GM21447 (cell line): ENCODE measurements around the gene KDM4C.
"Not testable (repeated sequence)": the region's sequence is repeated elsewhere in the genome, so short reads cannot be mapped to it uniquely, and the experiment has no call there.

Source experiments
- ATAC-seq: cut with Tn5 transposase; IDR thresholded peaks from one replicate; pipeline ENCODE4 v1.9.1; 2021; ENCODE audit not compliant: unreplicated experiment

KDM4C gene

DNA sequence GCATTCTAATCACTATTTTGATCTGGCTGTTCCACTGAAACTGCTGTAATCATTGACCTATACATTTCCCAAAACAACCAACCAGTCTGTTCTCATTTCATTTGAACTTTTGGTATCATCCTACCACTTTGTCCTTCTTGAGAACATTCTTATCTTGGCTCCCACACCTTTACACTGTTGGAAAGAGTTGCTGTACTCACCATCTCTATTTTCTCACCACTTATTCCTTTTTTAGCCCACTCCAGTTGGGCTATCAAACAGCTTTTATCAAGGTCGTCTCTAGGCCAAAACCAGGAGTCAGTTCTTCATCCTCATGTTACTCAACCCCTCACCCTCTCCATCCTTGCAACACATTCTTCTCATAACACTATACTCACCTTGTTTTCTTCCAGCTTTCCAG is 170.1 kb downstream of the KDM4C start:
- no peak for ATAC-seq

DNA sequence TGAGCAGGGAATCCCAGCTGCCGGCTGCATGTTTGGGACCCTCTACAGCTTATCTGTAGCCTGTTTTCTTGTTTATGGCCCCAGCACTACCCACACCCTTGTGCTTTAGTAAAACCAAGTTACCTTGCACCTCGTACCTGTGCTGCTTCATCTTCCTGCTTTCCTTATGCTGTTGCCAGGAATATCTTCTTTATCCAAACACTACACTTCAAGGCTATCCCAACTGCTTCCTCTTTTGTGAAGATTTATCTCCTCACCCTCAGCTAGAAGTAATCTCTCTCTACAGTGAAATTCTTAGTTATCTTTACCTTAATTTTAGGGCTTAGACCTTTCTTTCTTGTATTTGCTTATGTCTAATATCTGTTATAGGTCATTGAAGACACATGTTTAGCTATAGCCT is 171.1 kb downstream of the KDM4C start:
- no peak for ATAC-seq

DNA sequence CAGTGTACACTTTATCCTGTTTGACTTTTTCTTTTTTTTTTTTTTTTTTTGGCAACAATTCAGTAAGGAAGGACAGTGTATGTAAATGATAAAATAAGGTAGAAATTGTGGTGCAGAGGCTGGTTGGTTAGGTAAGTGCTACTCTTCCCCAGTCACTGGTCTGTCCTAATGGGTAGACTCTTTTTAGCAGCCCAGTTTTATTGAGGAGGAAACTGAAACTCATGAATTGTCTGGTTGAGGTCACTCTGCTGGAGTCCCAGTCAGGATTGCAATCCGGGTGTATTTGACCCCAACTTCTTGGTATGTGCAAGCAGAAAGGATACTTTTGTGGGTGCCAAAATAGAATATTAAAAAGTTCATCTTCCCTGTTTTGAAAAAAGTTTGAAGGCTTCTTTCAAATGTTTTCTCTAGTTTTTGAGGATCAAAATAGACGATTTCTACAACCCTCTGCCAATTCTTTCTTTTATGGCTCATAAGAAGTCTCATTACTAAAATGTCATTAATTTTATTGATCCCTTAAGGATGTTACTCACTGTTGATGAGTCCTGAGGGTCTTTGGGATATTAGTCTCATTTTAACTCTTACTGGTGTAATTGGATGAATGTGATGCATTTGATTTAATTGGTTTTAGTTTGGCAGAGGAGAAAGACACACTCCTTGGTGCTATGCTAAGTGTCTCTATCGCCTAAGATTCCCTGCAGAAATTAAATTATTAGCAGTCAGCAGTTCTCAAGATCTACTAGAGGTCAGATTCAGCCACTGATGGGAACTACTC is 171.9 kb downstream of the KDM4C start:
- ATAC-seq: no peak

DNA sequence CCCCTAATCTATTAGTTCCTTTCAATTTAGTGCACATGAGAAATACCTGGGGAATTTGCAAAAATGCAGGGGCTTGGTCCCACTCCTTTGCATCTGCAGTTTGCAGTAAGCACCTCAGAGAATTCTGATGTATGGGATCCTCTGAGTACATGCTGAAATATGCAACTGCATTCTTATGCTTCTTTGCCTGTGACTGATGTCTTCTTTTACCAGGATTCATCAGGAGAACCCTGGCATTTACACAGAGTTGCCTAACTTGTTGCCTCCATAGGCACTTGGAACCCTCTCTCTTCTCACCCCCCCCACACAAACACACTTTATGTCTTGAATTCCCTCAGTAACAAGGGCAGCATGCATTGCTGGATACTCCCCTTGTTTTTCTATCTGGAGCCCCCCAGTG is 173.1 kb downstream of the KDM4C start:
- ATAC-seq: no peak

DNA sequence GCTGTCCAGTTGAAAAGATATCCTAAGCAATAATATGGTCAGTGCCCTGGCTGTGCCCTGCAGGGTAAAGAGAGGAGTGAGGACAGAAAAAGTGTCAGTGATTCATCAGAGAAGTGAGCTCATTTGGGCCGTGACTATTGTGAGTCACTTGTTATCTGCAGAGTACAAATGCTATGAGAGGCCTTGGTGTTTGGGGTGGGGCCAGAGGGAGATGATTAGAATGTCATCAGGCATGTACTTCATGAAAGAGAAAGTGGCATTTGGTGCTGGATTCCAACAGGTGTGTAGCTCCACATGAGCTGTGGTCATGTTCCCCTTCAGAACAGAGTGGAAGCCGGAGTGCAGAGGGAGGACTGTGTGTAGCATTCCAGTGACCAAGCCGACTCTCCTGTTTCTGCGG is 174.1 kb downstream of the KDM4C start:
- peak; percentile 69 for ATAC-seq

DNA sequence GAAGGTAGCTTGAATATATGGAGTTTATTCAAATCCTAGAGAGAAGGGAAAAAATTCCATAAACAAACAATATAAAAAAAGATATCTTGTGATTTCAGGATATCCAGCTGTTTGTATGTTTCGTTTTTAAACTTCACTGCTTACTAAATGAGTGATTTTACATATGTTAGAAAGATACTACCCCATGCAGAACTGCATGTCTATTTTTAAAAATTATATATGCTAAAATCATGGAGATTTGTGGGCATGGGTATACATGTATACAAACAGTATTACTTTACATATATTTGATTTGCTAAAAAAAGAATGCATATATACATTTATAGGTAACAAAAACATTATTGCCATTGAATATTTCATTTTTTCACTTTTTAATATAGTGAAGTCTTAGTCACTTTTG is 178.3 kb downstream of the KDM4C start:
- ATAC-seq: no peak

DNA sequence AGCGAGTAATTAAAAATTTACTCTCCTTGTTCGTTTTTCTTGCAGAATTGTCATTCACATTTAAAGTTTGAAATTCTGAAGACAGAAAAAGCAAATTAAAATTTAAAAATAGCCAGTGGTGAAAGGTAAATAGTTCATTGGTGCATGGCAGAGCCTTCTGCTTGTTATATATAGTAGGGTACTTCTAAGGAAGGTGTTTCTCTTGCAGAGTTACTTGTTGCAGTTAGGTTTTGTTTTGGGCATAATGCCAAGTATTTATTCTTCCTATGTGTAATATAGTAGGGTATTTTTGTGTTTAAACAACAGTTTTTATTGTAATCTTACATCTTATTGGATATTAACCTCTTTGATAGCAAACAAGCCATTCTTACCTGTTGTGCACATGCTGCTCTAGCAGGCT is 179.4 kb downstream of the KDM4C start:
- no peak for ATAC-seq

DNA sequence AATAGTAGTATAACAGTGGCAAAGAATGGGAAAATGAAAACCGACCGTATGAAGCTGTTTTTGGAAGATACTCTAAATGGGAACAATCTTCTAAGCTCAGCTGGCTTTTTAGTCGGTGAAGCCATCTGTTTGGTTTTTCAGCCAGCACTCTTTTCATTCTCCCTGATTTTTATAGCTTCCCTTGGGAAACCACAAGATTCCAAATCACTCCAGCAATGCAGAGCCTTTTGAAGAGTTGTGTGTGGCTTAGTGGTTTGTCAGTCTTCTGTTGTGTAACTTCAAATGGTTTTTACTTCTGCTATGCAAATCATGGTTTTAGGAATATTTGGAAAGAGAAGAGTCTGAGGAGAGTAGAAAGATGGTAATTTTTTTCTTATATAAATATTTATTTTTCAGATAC is 180.7 kb downstream of the KDM4C start:
- ATAC-seq: no peak

DNA sequence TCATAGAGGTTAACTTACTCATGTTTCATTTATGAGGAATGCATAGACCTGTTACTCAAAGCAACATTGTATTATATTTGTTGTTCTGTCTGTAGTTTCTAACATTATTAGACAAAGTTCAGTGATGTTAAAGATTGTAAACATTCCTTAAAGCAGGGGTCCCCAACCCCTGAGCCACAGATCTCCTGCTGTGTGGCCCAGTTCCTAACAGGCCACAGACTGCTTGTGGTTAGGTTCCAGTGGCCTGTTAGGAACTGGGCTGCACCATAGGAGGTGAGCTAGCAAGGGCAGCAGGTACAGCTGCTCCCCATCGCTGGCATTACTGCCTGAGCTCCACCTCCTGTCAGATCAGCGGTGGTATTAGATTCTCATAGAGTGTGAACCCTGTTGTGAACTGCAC is 181.1 kb downstream of the KDM4C start:
- ATAC-seq: no peak

DNA sequence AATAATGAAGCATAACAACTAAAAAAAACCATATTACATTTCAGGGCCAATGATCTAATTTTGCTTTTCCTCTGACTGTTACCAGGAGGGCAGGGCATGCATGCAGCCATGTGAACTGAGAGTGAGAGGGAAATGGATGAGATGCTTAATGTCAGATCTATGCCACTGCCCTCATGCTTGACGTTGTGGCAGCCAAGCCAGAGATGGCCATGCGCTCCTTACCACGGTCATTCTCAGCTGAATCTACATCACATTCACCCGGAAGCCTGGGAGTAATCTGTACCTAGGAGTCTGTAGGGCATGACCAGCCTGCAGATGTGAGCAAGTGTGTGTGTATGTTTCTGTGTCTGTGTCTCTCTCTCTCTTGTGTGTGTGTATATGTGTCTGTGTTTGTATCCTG is 183.7 kb downstream of the KDM4C start:
- no peak for ATAC-seq

DNA sequence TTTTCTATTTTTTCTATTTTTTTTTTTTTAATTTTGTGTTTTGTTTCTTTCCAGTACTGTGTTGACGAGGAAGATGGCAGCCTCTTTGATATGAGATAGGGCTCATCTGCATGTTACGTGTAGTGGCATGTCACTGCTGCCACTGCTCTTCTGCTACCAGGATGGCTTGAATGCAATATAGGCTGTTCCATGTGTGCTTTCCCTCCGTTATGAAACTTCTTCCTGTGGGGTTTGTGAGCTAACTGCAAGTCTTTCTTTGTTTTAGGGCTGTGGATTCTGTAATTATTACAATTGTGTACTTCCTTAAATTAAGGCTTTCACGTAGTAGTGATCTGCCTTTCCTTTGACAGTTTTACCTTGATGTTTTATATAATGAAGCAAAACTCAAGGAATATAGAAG is 184.6 kb downstream of the KDM4C start:
- no peak for ATAC-seq

DNA sequence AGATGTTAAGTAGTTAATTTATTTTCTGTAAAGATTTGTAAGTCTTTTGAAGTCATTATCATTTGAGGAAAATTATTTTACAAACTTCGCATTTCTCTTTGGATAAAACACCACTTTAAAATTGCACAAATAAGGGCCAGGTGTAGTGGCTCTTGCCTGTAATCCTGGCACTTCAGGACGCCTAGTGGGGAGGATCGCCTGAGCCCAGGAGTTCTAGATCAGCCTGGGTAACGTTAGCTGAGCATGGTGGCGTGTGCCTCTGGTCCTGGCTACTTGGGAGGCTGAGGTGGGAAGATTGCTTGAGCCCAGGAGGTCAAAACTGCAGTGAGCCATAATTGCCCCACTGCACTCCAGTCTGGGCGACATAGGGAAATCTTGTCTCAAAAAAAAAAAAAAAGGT is 185.5 kb downstream of the KDM4C start:
- ATAC-seq: no peak

DNA sequence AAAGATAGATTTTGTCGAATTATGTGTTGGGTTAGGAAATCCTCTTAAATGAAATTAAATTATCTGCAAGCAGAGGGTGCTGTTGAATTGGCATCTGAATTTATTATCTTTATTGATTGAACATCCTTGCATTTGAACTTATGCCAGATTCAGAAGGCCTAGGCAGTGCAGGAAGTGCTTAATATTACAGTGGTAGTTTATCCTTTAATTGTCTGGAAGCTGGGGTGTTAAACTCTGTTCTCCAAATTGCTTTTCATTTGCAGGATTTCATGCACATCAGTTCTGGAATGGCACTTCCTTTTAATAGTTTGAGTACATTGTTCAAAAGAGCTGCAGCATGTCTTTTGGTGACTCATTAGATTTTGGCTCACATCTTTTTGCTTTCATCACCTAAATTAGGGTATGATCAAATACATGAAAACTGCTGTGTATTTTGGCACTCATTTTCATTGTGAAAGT is 186.3 kb downstream of the KDM4C start:
- no peak for ATAC-seq

DNA sequence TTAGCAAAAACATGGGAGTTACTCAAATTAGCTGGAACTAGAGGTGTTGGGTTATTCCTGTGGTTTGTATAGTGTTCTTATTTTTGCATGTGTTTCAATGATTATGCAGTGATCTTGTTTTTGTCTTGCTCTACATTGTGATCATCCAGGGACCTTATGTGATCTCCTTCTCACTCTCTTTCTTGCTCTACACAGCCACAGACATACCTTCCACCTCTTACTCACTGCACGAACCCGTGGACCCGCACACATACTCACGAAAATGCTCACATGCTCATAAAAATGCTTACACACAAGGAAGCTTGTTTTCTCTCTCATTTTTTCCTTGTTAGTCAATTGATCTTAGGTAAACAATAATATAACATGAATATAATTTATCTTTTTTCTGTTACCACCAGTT is 187.1 kb downstream of the KDM4C start:
- no peak for ATAC-seq

DNA sequence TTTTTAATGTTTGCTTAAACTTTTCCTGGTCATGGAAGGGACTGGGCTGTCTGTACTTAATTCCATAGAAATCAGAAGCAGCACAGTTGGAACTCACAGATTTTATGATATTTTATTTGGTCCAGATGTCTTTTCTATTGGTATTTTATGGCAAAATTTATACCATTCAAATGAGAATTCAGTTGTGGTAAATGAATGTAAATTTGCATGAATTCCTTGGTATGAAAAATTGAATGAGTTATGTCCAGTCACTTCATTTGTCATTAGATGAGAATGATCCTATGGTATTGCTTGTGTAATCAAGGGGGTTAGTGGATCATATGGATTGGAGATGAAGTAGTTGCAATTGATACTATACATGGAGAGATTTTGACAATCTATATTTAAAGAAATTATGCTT is 188.0 kb downstream of the KDM4C start:
- ATAC-seq: no peak

DNA sequence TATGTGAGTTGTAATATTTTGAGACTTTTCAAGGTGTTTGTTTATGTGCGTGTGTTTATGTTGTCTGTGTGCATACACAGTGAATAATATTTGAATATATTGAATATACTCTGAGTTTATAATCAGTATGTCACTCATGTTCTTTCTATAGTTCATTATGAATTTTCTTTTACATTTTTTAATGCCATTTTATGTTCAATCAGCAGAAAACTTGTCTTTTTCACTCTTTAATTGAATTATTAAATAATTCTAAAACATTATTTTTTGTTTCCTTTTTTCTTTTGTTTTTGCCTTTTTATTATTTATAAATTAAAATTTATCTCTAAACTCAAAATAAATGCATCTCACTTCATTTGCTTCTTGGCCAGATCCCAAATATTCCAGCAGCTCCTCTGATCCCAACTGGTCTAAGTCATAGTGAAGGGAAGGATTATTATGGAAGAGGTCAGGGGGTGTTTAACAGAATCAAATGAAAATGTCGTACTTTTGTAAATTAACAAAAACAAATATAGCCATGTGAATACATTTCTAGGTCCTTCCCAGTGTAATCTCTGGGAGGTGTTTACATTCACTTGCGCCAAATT is 188.9 kb downstream of the KDM4C start:
- no peak for ATAC-seq

DNA sequence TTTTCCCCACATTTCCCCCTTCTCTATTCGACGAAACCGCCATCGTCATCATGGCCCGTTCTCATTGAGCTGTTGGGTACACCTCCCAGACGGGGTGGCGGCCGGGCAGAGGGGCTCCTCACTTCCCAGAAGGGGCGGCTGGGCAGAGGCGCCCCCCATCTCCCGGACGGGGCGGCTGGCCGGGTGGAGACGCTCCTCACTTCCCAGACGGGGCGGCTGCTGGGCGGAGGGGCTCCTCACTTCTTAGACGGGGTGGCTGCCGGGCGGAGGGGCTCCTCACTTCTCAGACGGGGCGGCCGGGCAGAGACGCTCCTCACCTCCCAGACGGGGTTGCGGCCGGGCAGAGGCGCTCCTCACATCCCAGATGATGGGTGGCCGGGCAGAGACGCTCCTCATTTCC is 191.1 kb downstream of the KDM4C start:
- not testable (repeated sequence) for ATAC-seq

DNA sequence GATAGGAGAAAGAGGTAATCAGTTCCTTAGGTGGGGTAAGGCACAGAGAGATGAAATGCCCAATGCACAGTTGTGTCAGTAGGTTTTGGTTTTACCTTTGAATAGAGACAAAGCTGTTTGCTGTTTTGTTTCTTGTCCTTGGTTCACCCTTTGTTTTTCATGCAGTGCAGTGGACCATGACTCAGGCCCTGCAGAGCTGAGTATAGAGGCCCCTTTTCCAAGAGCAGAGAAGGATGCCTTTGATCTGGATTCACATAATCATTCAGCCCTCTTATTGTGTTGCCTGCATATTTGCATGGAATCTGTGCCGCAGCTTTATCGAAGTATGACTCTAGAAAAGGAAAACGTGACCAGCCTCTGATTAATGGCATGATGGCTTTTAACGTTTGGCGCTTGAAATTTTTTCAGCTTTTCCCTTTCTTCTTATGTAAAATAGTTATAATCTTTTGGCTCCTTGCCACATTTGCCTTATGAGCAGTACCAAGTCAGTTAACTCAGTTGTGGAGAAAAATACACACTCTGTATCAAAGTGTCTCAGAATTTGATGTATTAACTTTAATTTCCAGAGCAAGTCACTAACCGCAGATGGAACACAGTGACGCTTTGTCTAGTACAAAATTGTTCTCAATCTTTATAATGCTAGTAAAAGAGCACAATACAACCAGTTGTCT is 197.6 kb downstream of the KDM4C start:
- peak; percentile 83 for ATAC-seq

DNA sequence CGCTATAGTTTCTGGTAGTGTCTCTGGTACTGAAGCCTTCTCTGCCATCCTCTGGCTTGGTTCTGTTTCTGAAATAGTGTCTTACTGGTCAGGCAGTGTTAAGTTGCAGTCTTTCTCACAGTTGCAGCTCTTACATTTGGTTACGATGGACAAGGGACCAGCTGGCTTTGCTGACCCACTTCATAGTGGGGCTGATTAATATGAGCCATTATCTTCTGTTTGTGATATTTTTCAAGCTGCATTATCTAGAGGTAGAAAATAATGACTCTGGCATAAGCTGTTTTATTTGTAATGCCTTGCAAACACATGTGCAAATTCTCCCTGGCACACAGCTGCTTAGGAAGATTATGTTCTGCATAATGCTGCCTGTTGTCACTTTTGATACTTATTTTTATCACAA is 199.1 kb downstream of the KDM4C start:
- ATAC-seq: no peak

DNA sequence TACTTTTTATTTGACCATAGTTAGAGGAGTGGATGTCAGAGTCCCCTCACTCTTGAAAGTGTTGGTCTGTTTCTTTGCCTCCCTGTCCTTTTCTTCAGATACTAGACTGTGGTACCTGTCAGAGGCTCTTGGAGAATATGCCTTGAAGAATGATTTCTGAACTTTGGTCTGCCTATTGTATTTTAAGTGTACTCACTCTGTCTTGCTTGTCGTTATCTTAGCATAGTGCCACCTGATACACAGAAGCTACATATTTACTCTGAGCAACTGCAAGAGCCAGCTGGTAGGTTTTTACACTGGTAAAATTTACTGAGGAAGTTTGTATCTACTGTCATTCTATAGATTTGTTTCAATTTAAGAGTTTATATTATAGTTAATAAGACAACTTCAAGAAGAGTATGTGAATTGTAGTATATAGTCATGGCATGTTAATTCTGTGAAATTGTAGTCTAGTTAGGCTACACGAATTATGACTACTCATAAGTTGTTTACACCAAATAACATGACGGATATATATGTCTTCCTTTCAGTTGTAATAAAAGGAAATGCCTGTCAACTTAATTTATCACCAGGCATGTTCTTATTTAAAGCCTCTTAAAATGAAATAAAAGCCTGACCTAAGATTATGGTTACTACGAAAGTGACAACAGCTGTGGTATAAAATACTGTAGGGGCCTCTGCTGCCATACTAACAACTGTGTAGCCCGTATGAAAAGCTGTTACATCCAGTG is 201.7 kb downstream of the KDM4C start:
- ATAC-seq: no peak

DNA sequence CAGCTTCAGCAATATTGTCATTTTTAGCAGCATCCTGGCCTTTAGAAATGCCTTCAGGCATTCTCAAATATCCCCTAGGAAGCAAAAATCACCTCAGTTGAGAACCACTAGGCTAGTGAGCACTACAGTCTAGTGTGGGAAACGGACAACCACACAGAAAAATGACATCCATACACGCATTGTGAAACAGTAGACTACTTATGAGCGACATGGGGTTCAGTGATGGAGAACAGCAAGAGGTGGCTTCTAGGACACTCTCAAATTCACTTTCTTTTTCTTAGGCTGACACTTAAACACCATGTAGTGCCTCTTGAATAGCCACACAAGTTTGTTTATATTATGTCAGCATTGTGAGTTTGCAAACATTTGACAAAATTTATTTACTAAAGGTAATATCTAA is 203.0 kb downstream of the KDM4C start:
- ATAC-seq: peak; percentile 89
